H1 (cell line): Measurements from ENCODE around the gene KCNC1. TPM values are rescaled to one million over a fixed set of nuclear protein-coding genes. Genes with fewer than 3 reads are reported as not detected.

ENCODE experiments used
- CTCF ChIA-PET: fragments of 300-600 bp; sonication (Branson Sonifier 250); formaldehyde crosslinking; loops from one replicate; lab custom pipeline; 2021; ENCODE audit not compliant: partially characterized antibody; lab: Charles Lee
- POLR2A ChIA-PET: fragments of 300-600 bp; sonication (Branson Sonifier 250); formaldehyde crosslinking; loops from one replicate; lab custom pipeline; 2021; ENCODE audit warnings: inconsistent platforms; ENCODE audit not compliant: partially characterized antibody; lab: Charles Lee
- DNase-seq, 2 experiments: peaks; one replicate each; pipeline versions ENCODE4 v3.0.0 to v3.0.0-alpha.2; 2010 to 2022; ENCODE audit warnings: low spot score in 2 of 2, low read depth in 1 of 2, mixed read lengths in 1 of 2
- FAIRE-seq: peaks from 2 replicates; lab custom pipeline; 2011; peaks lifted over from hg19 to GRCh38; lab: Jason Lieb, UNC
- H2AFZ ChIP-seq: 2 replicates; pipeline ENCODE4 v1.8.1; 2012; ENCODE audit warnings: low read length, inconsistent platforms
- H2AK5ac ChIP-seq: 2 replicates; pipeline ENCODE4 v1.6.1; 2013; ENCODE audit warnings: low read depth, low read length
- H2BK120ac ChIP-seq: replicated peaks from 2 replicates; pipeline ENCODE3; 2013; ENCODE audit warnings: low read depth, low read length, inconsistent platforms
- H2BK12ac ChIP-seq: 2 replicates; pipeline ENCODE4 v1.6.1; 2013; ENCODE audit warnings: low read depth, low read length
- H2BK15ac ChIP-seq: 2 replicates; pipeline ENCODE4 v1.6.1; 2013; ENCODE audit warnings: low read length
- H2BK20ac ChIP-seq: 2 replicates; pipeline ENCODE4 v1.6.1; 2013; ENCODE audit warnings: low read length
- H2BK5ac ChIP-seq: 2 replicates; pipeline ENCODE4 v1.6.1; 2013; ENCODE audit warnings: low read depth, low read length
- H3K14ac ChIP-seq: 2 replicates; pipeline ENCODE4 v1.6.1; 2013; ENCODE audit warnings: inconsistent platforms; ENCODE audit not compliant: insufficient read length
- H3K18ac ChIP-seq: 2 replicates; pipeline ENCODE4 v1.6.1; 2013; ENCODE audit warnings: low read length; ENCODE audit errors: extremely low read depth
- H3K23ac ChIP-seq: 2 replicates; pipeline ENCODE4 v1.6.1; 2013; ENCODE audit warnings: inconsistent platforms; ENCODE audit not compliant: insufficient read length
- H3K23me2 ChIP-seq: 2 replicates; pipeline ENCODE4 v1.6.1; 2013; ENCODE audit warnings: low read depth, low read length
- H3K27ac ChIP-seq: 2 replicates; pipeline ENCODE4 v1.6.1; 2011; ENCODE audit warnings: low read depth, low read length, inconsistent platforms
- H3K27me3 ChIP-seq, 4 experiments: replicated peaks in 1 of 4; 1 replicate in 1 of 4; 2 replicates in 3 of 4; pipeline versions ENCODE4 v1.6.1 to v1.8.1; 2011 to 2013; ENCODE audit warnings: low read length in 3 of 4, mild to moderate bottlenecking in 3 of 4, inconsistent platforms in 2 of 4, mixed read lengths in 2 of 4, moderate library complexity in 1 of 4; ENCODE audit not compliant: control insufficient read depth in 3 of 4, insufficient read depth in 3 of 4; ENCODE audit errors: extremely low read depth in 1 of 4
- H3K36me3 ChIP-seq, 4 experiments: 2 replicates each; pipeline versions ENCODE4 v1.6.1 to v1.8.1; 2011 to 2013; ENCODE audit warnings: mild to moderate bottlenecking in 4 of 4, low read length in 3 of 4, moderate library complexity in 2 of 4, control low read depth in 1 of 4, inconsistent platforms in 1 of 4; ENCODE audit not compliant: insufficient read depth in 4 of 4, control insufficient read depth in 2 of 4
- H3K4ac ChIP-seq: replicated peaks from 2 replicates; pipeline ENCODE3; 2013; ENCODE audit warnings: low read length, low read depth, mixed read lengths, inconsistent platforms; ENCODE audit not compliant: insufficient read length
- H3K4me1 ChIP-seq, 4 experiments: replicated peaks in 1 of 4; 1 replicate in 1 of 4; 2 replicates in 3 of 4; pipeline versions ENCODE4 v1.6.1 to v1.8.1; 2011 to 2013; ENCODE audit warnings: low read length in 3 of 4, inconsistent platforms in 2 of 4, mixed read lengths in 1 of 4; ENCODE audit not compliant: insufficient read depth in 4 of 4, control insufficient read depth in 3 of 4
- H3K4me2 ChIP-seq, 2 experiments: 2 replicates each; pipeline versions ENCODE4 v1.6.1 to v1.8.1; 2011 to 2013; ENCODE audit warnings: low read depth in 2 of 2, low read length in 2 of 2, control low read depth in 1 of 2, inconsistent platforms in 1 of 2, mild to moderate bottlenecking in 1 of 2; ENCODE audit not compliant: insufficient read depth in 1 of 2
- H3K4me3 ChIP-seq, 4 experiments: fragments of 200-600, 300-600 bp in 1 of 4; sonication (generic), shearing (Covaris generic), sonication (Bioruptor Twin) in 1 of 4; 2 replicates each; pipeline versions ENCODE4 v1.5.1 to v1.8.1; 2011 to 2016; ENCODE audit warnings: low read length in 4 of 4, low read depth in 3 of 4, control low read depth in 2 of 4, inconsistent platforms in 2 of 4, mild to moderate bottlenecking in 2 of 4, mixed read lengths in 1 of 4, moderate library complexity in 1 of 4; ENCODE audit not compliant: insufficient read depth in 2 of 4; ENCODE audit errors: extremely low read depth in 1 of 4
- H3K56ac ChIP-seq: replicated peaks from 2 replicates; pipeline ENCODE3; 2013; ENCODE audit warnings: low read depth, mild to moderate bottlenecking, mixed read lengths, low read length, inconsistent platforms; ENCODE audit not compliant: insufficient read length
- H3K79me1 ChIP-seq: 2 replicates; pipeline ENCODE4 v1.6.1; 2013; ENCODE audit warnings: low read depth, low read length, control low read depth
- H3K79me2 ChIP-seq, 2 experiments: 2 replicates each; pipeline versions ENCODE4 v1.6.1 to v1.8.1; 2012 to 2013; ENCODE audit warnings: low read length in 2 of 2, mild to moderate bottlenecking in 2 of 2, inconsistent platforms in 1 of 2; ENCODE audit not compliant: insufficient read depth in 2 of 2, control insufficient read depth in 1 of 2
- H3K9ac ChIP-seq, 4 experiments: replicated peaks in 1 of 4; 1 replicate in 1 of 4; 2 replicates in 3 of 4; pipeline versions ENCODE4 v1.6.1 to v1.8.1; 2011 to 2013; ENCODE audit warnings: low read depth in 3 of 4, low read length in 3 of 4, control low read depth in 2 of 4, mild to moderate bottlenecking in 2 of 4, moderate library complexity in 2 of 4, inconsistent platforms in 1 of 4; ENCODE audit errors: extremely low read depth in 1 of 4
- H3K9me3 ChIP-seq, 2 experiments: 2 replicates each; pipeline versions ENCODE4 v1.6.1 to v1.8.1; 2012 to 2013; ENCODE audit warnings: mild to moderate bottlenecking in 2 of 2, moderate library complexity in 2 of 2, control low read depth in 1 of 2, inconsistent platforms in 1 of 2, low read depth in 1 of 2, low read length in 1 of 2, mixed read lengths in 1 of 2; ENCODE audit not compliant: insufficient read depth in 2 of 2
- H4K20me1 ChIP-seq, 2 experiments: replicated peaks in 1 of 2; 2 replicates each; pipeline versions ENCODE3 to v1.8.1; 2011 to 2013; ENCODE audit warnings: inconsistent platforms in 2 of 2, low read length in 2 of 2, mild to moderate bottlenecking in 1 of 2; ENCODE audit not compliant: insufficient read depth in 2 of 2, control insufficient read depth in 1 of 2
- H4K5ac ChIP-seq: 2 replicates; pipeline ENCODE4 v1.6.1; 2013; ENCODE audit warnings: low read length, low read depth, mixed read lengths, inconsistent platforms; ENCODE audit not compliant: insufficient read length
- H4K8ac ChIP-seq: 2 replicates; pipeline ENCODE4 v1.8.0; 2013; ENCODE audit warnings: mild to moderate bottlenecking, moderate library complexity, low read length, inconsistent platforms; ENCODE audit not compliant: insufficient read depth; ENCODE audit errors: extremely low read depth
- H4K91ac ChIP-seq: replicated peaks from 2 replicates; pipeline ENCODE3; 2013; ENCODE audit warnings: low read length, mixed read lengths, inconsistent platforms; ENCODE audit not compliant: insufficient read length
- CBX8 ChIP-seq: fragments of 300-800, 300-1000 bp; sonication (generic); IDR thresholded peaks from 2 replicates; pipeline ENCODE4 v1.7.1; 2016; ENCODE audit warnings: low read depth, low read length, borderline replicate concordance
- EZH2 ChIP-seq: fragments of 200-600 bp; sonication (generic); IDR thresholded peaks from 2 replicates; pipeline ENCODE4 v1.7.1; 2012; ENCODE audit warnings: low read depth, mild to moderate bottlenecking, moderate library complexity, low read length, inconsistent platforms; ENCODE audit not compliant: severe bottlenecking
- KDM4A ChIP-seq: IDR thresholded peaks from one replicate; pipeline ENCODE4 v1.7.1; 2012; ENCODE audit warnings: low read depth, mild to moderate bottlenecking, moderate library complexity, low read length, inconsistent platforms; ENCODE audit not compliant: severe bottlenecking
- RAD21 ChIP-seq, 2 experiments: IDR thresholded peaks in 1 of 2; conservative IDR thresholded peaks in 1 of 2; 2 replicates each; pipeline ENCODE4 v1.6.1; 2011; ENCODE audit warnings: low read depth in 2 of 2, low read length in 2 of 2, improper control_type of control experiment in 1 of 2, inconsistent platforms in 1 of 2, mild to moderate bottlenecking in 1 of 2, moderate library complexity in 1 of 2
- RBBP5 ChIP-seq: IDR thresholded peaks from 2 replicates; pipeline ENCODE4 v1.7.1; 2012; ENCODE audit warnings: low read depth, mild to moderate bottlenecking, inconsistent platforms, low read length, moderate library complexity, borderline replicate concordance
- SUZ12 ChIP-seq: fragments of 200-600 bp; sonication (generic); IDR thresholded peaks from 2 replicates; pipeline ENCODE4 v1.6.1; 2012; ENCODE audit warnings: mild to moderate bottlenecking, inconsistent platforms, low read length, moderate library complexity, mixed read lengths
- ZNF274 ChIP-seq: IDR thresholded peaks from 2 replicates; pipeline ENCODE4 v1.7.0; 2012; ENCODE audit warnings: low read length, borderline replicate concordance; ENCODE audit errors: extremely low read depth
- WGBS, 2 experiments: shearing (Covaris generic) in 1 of 2; methylation state at CpG; one replicate each; pipeline versions ENCODE4 v1.1.6 to v1.1.7; 2013 to 2015; ENCODE audit warnings: low lambda C conversion rate in 2 of 2, mixed read lengths in 2 of 2, inconsistent platforms in 1 of 2, low coverage in 1 of 2, missing lambda C conversion rate in 1 of 2; ENCODE audit not compliant: insufficient replicate concordance in 2 of 2, insufficient coverage in 1 of 2, insufficient read length in 1 of 2; ENCODE audit errors: extremely low coverage in 1 of 2, missing lambda C conversion rate in 1 of 2; 5-methylcytosine and 5-hydroxymethylcytosine counted together
- polyA plus RNA-seq, 7 experiments: library from polyadenylated mRNA; depleted of rRNA in 3 of 7; stranded (reverse) in 5 of 7; unstranded in 2 of 7; fragments of >200 nt in 5 of 7; fragments of 200-250 nt in 2 of 7; gene quantifications; 1 replicate in 5 of 7; 2 replicates in 1 of 7; 4 replicates in 1 of 7; pipeline versions ENCODE4 v1.2.1 to v1.2.3, GENCODE V29; 2011 to 2013; ENCODE audit warnings: missing spikeins in 2 of 7, mixed read lengths in 2 of 7
- total RNA-seq: library from RNA; stranded (reverse); fragmentation: NEBNext Ultra II Directional; extraction: Animal tissue kit (Norgen Biotek cat#: 25700); gene quantifications from 2 replicates; pipeline ENCODE4 v1.2.1, GENCODE V29; 2021
- TF ChIP-seq, protein P1 (sequence below): IDR thresholded peaks from 2 replicates; pipeline ENCODE4 v1.6.1; 2012; ENCODE audit warnings: inconsistent platforms
- TF ChIP-seq, protein P2 (sequence below), 3 experiments: IDR thresholded peaks; 1 replicate in 2 of 3; 2 replicates in 1 of 3; pipeline versions ENCODE4 v1.5.1 to v1.6.1; 2011; ENCODE audit warnings: low read length in 3 of 3, mild to moderate bottlenecking in 3 of 3, inconsistent platforms in 2 of 3, low read depth in 1 of 3, moderate library complexity in 1 of 3; ENCODE audit not compliant: insufficient read depth in 1 of 3; ENCODE audit errors: control extremely low read depth in 1 of 3

The KCNC1 gene
- total and polyA plus RNA-seq, 2 of the 8 experiments (the other 6 are each of a cell fraction or from before 2014, with no cell fraction given), result 0.11 to 0.26 TPM

DNA sequence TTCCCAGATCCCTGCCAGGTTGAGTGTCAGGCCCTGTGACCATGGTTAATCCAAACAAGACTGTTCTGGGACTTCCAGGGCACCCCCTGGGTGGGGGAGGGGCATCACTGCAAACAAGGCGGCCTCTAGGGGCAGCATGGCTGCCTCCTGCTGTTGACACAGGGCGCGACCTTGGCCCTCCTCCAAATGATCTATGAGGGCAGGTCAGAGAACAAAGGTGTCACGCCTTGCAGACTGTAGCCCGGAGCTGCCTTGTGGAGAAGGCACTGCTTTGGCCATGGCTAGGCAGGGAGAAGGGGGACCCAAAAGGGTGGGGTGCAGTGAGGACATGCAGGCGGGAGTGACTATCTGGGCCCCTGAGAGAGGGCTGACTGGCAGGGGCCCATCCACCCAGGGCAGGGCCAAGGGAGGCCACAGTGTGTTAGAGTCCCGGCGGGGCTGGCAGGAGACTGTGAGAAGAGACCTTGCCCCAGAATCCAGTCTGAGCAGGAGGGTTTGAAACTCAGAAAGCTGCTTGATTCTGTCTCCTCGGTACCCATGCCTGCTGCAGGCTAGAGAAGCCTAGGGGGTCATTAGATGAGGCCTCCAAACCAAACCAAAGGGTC is 35.6 kb downstream of the KCNC1 start:
- Histone ChIP-seq H3K27ac (no peak overlapping the region), H4K20me1 (no peaks in the 10 kb centered on the region), H3K9me3 (no peaks in the 10 kb centered on the region; a peak in 1 of 4 replicates), H2BK15ac (no peak overlapping the region), H3K4me2 (no peak overlapping the region), H3K4me1 (peaks cover 0 to 4% (median 0%) of the 10 kb centered on the region in 4 experiments; a peak in 2 of 7 replicates), H3K9ac (no peak overlapping the region), H3K56ac (no peak overlapping the region), H3K4ac (no peak overlapping the region), H4K8ac (peak overlapping the region; percentile 28; the same call in 1 of the 2 replicates), H3K23ac (no peak overlapping the region), H4K5ac (no peak overlapping the region), H3K36me3 (no peaks in the 10 kb centered on the region), H3K18ac (no peak overlapping the region), H2BK120ac (no peak overlapping the region), H4K91ac (no peak overlapping the region), H2BK5ac (no peak overlapping the region), H2BK12ac (no peak overlapping the region), H3K23me2 (peaks cover 2% of the 10 kb centered on the region; the same call in 1 of the 2 replicates), H2AFZ (no peak overlapping the region), H3K4me3 (no peak overlapping the region), H3K14ac (no peak overlapping the region), H2BK20ac (no peak overlapping the region), H3K27me3 (no peaks in the 10 kb centered on the region), H3K79me2 (no peaks in the 10 kb centered on the region), H3K79me1 (no peaks in the 10 kb centered on the region), H2AK5ac (no peak overlapping the region)
- POLR2A ChIA-PET, result no interaction called here
- FAIRE-seq (no peak), DNase-seq (no peak)
- WGBS, 2 experiments, result 85% methylated on average over 9 of the region's 9 CpGs; no CpG with 5 or more reads in 1 of the 2 experiments
- CTCF ChIA-PET, result interaction anchor here (0.6 to 4.2 kb wide), 22 partner anchors 8 to 209 kb away, joined by 3 to 25 read pairs (median 4); partner anchors contain the start of gene KCNC1
- no peak for TF ChIP-seq EZH2
- TF ChIP-seq, protein P1, sequence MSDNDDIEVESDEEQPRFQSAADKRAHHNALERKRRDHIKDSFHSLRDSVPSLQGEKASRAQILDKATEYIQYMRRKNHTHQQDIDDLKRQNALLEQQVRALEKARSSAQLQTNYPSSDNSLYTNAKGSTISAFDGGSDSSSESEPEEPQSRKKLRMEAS, result no peak
- TF ChIP-seq RBBP5, result no peak
- TF ChIP-seq RAD21 (IDR thresholded peaks at IDR 0.05 in 1 of 2, conservative IDR thresholded peaks at IDR 0.05 in 1 of 2; ENCODE audit: low read depth in 2 of 2, low read length in 2 of 2), result peak; percentile 10 to 25; a peak in 1 of 4 replicates
- TF ChIP-seq ZNF274, result no peak
- TF ChIP-seq, protein P2, sequence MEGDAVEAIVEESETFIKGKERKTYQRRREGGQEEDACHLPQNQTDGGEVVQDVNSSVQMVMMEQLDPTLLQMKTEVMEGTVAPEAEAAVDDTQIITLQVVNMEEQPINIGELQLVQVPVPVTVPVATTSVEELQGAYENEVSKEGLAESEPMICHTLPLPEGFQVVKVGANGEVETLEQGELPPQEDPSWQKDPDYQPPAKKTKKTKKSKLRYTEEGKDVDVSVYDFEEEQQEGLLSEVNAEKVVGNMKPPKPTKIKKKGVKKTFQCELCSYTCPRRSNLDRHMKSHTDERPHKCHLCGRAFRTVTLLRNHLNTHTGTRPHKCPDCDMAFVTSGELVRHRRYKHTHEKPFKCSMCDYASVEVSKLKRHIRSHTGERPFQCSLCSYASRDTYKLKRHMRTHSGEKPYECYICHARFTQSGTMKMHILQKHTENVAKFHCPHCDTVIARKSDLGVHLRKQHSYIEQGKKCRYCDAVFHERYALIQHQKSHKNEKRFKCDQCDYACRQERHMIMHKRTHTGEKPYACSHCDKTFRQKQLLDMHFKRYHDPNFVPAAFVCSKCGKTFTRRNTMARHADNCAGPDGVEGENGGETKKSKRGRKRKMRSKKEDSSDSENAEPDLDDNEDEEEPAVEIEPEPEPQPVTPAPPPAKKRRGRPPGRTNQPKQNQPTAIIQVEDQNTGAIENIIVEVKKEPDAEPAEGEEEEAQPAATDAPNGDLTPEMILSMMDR (IDR thresholded peaks at IDR 0.05; ENCODE audit: control extremely low read depth in 1 of 3, insufficient read depth in 1 of 3, low read depth in 1 of 3, low read length in 3 of 3), result peak; percentile 34 to 44 (median 43)
- TF ChIP-seq CBX8, result no peak
- TF ChIP-seq KDM4A, result no peak
- no peak for TF ChIP-seq SUZ12
